Coronary artery (tissue), 2 donors: Measurements from ENCODE around the gene LAMA3.
A peak's percentile ranks its signal among the peaks of the same experiment; 100 is the strongest.

Experiments used
- DNase-seq: peaks from one replicate; pipeline ENCODE4 v3.0.0-alpha.2; 2017; ENCODE audit warnings: low spot score
- H3K27ac ChIP-seq, 2 donors: fragments of 200-600 bp; sonication (generic); one replicate each; pipeline ENCODE4 v1.5.1; 2016 to 2019
- H3K4me3 ChIP-seq: fragments of 200-600 bp; sonication (generic); 2 replicates; pipeline ENCODE4 v1.5.1; 2016; ENCODE audit warnings: mild to moderate bottlenecking, moderate library complexity
- CTCF ChIP-seq: fragments of 200-600 bp; sonication (generic); IDR thresholded peaks from one replicate; pipeline ENCODE4 v1.5.1; 2019; ENCODE audit warnings: antibody characterized with exemption

Gene LAMA3

GRCh38 chr18:23816021-23816420 lies 126.8 kb downstream of the LAMA3 start:
- Histone ChIP-seq H3K4me3 (no peak overlapping the region), H3K27ac (no peak overlapping the region)
- no peak for TF ChIP-seq CTCF
- no peak for DNase-seq

GRCh38 chr18:23816740-23817139 lies 127.5 kb downstream of the LAMA3 start:
- no peak for TF ChIP-seq CTCF
- no peak overlapping the region for H3K4me3 ChIP-seq
- no peak overlapping the region for H3K27ac ChIP-seq
- no peak for DNase-seq

GRCh38 chr18:23819001-23819400 lies 129.7 kb downstream of the LAMA3 start:
- DNase-seq, result no peak
- H3K27ac ChIP-seq, result no peak overlapping the region
- H3K4me3 ChIP-seq, result no peak overlapping the region
- TF ChIP-seq CTCF, result no peak

GRCh38 chr18:23822590-23823385 lies 133.5 kb downstream of the LAMA3 start:
- TF ChIP-seq CTCF, result no peak
- no peak for DNase-seq
- no peak overlapping the region for H3K4me3 ChIP-seq
- no peak overlapping the region for H3K27ac ChIP-seq

- H3K27ac ChIP-seq, result no peak overlapping the region
- TF ChIP-seq CTCF, result no peak
These were observed 135.0 kb downstream of the LAMA3 start for GRCh38 chr18:23824240-23824639.

GRCh38 chr18:23824669-23825068 lies 135.4 kb downstream of the LAMA3 start:
- H3K27ac ChIP-seq, result peak overlapping the region; percentile 74 to 86
- no peak for DNase-seq
- no peak overlapping the region for H3K4me3 ChIP-seq
- TF ChIP-seq CTCF, result no peak

More at GRCh38 chr18:23824240-23824639, 135.0 kb downstream of the LAMA3 start:
- H3K4me3 ChIP-seq, result no peak overlapping the region
- DNase-seq, result no peak

- no peak for DNase-seq
- Histone ChIP-seq H3K4me3 (no peak overlapping the region), H3K27ac (peak overlapping the region; percentile 74 to 86)
- no peak for TF ChIP-seq CTCF
These were observed 136.2 kb downstream of the LAMA3 start for GRCh38 chr18:23825496-23825895.
